Keratinocyte (primary cell): ENCODE measurements around the gene NR3C2. TPM values are rescaled to one million over a fixed set of nuclear protein-coding genes. Genes with fewer than 3 reads are reported as not detected.

Source experiments
- DNase-seq: peaks from one replicate; pipeline ENCODE4 v3.0.0-alpha.2; 2011; ENCODE audit warnings: low read depth, missing footprints, low spot score
- FAIRE-seq: peaks from 2 replicates; lab custom pipeline; 2011; peaks lifted over from hg19 to GRCh38; lab: Jason Lieb, UNC
- H2AFZ ChIP-seq: 2 replicates; pipeline ENCODE4 v1.6.0; 2012; ENCODE audit warnings: low read length, control low read depth, inconsistent platforms; ENCODE audit not compliant: control insufficient read depth
- H3K27ac ChIP-seq: 2 replicates; pipeline ENCODE4 v1.5.1; 2011; ENCODE audit warnings: low read length; ENCODE audit not compliant: control insufficient read depth, insufficient read depth
- H3K27me3 ChIP-seq: 3 replicates; pipeline ENCODE4 v1.6.0; 2011; ENCODE audit warnings: low read length; ENCODE audit not compliant: control insufficient read depth, insufficient read depth; ENCODE audit errors: extremely low read depth
- H3K36me3 ChIP-seq, 2 experiments: 2 replicates in 1 of 2; 3 replicates in 1 of 2; pipeline ENCODE4 v1.5.1; 2011; ENCODE audit warnings: low read length in 2 of 2, mild to moderate bottlenecking in 1 of 2; ENCODE audit not compliant: control insufficient read depth in 2 of 2, insufficient read depth in 2 of 2; ENCODE audit errors: extremely low read depth in 1 of 2
- H3K4me1 ChIP-seq: 3 replicates; pipeline ENCODE4 v1.5.1; 2011; ENCODE audit warnings: low read length; ENCODE audit not compliant: control insufficient read depth, insufficient read depth; ENCODE audit errors: extremely low read depth
- H3K4me2 ChIP-seq: 3 replicates; pipeline ENCODE4 v1.6.0; 2011; ENCODE audit warnings: low read depth, low read length; ENCODE audit not compliant: control insufficient read depth, insufficient read depth; ENCODE audit errors: extremely low read depth
- H3K4me3 ChIP-seq, 3 experiments: fragments of 200-600 bp in 1 of 3; sonication (generic) in 1 of 3; 2 replicates in 2 of 3; 3 replicates in 1 of 3; pipeline ENCODE4 v1.5.1; 2011 to 2016; ENCODE audit warnings: low read length in 3 of 3, mild to moderate bottlenecking in 3 of 3, control low read depth in 2 of 3, inconsistent platforms in 1 of 3, low read depth in 1 of 3, mixed read lengths in 1 of 3, mixed run types in 1 of 3, moderate library complexity in 1 of 3; ENCODE audit not compliant: control insufficient read depth in 2 of 3, insufficient read depth in 2 of 3; ENCODE audit errors: extremely low read depth in 1 of 3
- H3K79me2 ChIP-seq: 2 replicates; pipeline ENCODE4 v1.6.0; 2012; ENCODE audit warnings: low read length; ENCODE audit not compliant: control insufficient read depth, insufficient read depth
- H3K9ac ChIP-seq: 3 replicates; pipeline ENCODE4 v1.6.0; 2011; ENCODE audit warnings: low read length; ENCODE audit not compliant: control insufficient read depth, insufficient read depth; ENCODE audit errors: extremely low read depth
- H3K9me1 ChIP-seq: 3 replicates; pipeline ENCODE4 v1.6.0; 2011; ENCODE audit warnings: low read length; ENCODE audit not compliant: control insufficient read depth, insufficient read depth; ENCODE audit errors: extremely low read depth
- H3K9me3 ChIP-seq: 2 replicates; pipeline ENCODE4 v1.5.1; 2012; ENCODE audit warnings: low read depth, low read length; ENCODE audit not compliant: control insufficient read depth
- H4K20me1 ChIP-seq: 3 replicates; pipeline ENCODE4 v1.6.0; 2011; ENCODE audit warnings: low read length; ENCODE audit not compliant: control insufficient read depth, insufficient read depth; ENCODE audit errors: extremely low read depth
- CTCF ChIP-seq, 3 experiments: IDR thresholded peaks in 1 of 3; conservative IDR thresholded peaks in 1 of 3; optimal IDR thresholded peaks in 1 of 3; 2 replicates in 2 of 3; 3 replicates in 1 of 3; pipeline versions ENCODE3 to v1.5.1; 2011; ENCODE audit warnings: low read length in 3 of 3, mild to moderate bottlenecking in 3 of 3, moderate library complexity in 2 of 3, control low read depth in 1 of 3, inconsistent platforms in 1 of 3; ENCODE audit not compliant: insufficient read depth in 2 of 3; ENCODE audit errors: extremely low read depth in 1 of 3
- EZH2 ChIP-seq: IDR thresholded peaks from one replicate; pipeline ENCODE4 v1.6.1; 2012; ENCODE audit warnings: inconsistent platforms, mild to moderate bottlenecking, low read length, moderate library complexity
- dilution Hi-C: fragments of 300-500 bp; cut with MboI; formaldehyde crosslinking; loops from one replicate; pipeline ENCODE4 v1.7.0; 2020; ENCODE audit warnings: low sequenced_read_pairs; ENCODE audit not compliant: extremely low pct_ligation_motif_present
- polyA plus RNA-seq, 5 experiments: library from polyadenylated mRNA; depleted of rRNA in 3 of 5; stranded (reverse) in 3 of 5; stranded (forward) in 1 of 5; unstranded in 1 of 5; fragments of >200 nt; gene quantifications; 1 replicate in 1 of 5; 2 replicates in 3 of 5; 3 replicates in 1 of 5; pipeline versions ENCODE4 v1.2.1 to v1.2.3, GENCODE V29; 2011 to 2012; ENCODE audit warnings: missing spikeins in 2 of 5, low read depth in 1 of 5, low replicate concordance in 1 of 5

The NR3C2 gene
- polyA plus RNA-seq, 1 donor (not counting 4 experiments of a cell fraction or from before 2014, with no cell fraction given) = 1.5 TPM

DNA sequence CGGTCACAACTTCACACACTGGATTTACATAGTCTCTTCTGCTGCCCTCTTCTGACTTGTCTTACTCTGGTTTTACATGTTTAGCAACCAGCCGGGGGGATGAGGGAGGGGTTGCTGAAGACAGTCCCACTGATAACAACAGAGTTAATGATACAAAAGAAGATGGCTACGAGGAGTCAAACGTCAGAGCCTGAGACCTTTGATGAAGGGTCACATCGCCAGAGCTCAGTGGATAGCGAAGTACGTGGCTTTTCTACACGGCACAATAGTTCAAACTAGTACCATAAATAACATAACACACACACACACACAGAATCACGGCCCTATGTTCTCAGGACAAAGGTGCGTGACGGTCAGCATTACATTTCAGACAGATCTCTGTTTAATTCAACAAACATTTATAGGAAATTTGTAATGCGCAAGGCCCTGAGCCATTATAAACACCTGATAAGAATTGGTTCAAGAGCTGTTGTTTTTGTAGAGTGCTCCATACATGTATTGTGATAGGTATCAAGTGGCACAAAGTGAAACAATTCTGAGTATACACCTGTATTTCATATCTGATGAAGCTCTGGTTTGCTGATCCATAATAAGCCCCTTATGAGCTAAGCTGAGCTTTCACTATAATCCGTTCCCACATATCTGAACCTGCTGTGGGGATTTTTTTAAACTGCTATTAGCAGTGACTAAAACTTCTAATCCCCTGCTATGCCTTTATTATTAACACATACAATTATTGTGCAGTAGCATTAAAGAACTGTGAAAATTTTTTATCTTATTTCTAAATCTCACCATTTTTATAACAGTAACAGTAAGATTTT is 100.0 kb downstream of the NR3C2 start:
- H3K9me1 ChIP-seq = no peaks in the 10 kb centered on the region
- H3K4me1 ChIP-seq = no peaks in the 10 kb centered on the region
- H3K9me3 ChIP-seq = no peaks in the 10 kb centered on the region
- H3K27ac ChIP-seq = no peak overlapping the region
- no peaks in the 10 kb centered on the region for H3K27me3 ChIP-seq
- H3K79me2 ChIP-seq = no peaks in the 10 kb centered on the region
- no peak overlapping the region for H2AFZ ChIP-seq
- dilution Hi-C loops = no loop called here
- H3K36me3 ChIP-seq = no peaks in the 10 kb centered on the region
- DNase-seq (no peak), FAIRE-seq (no peak)
- H3K4me3 ChIP-seq = no peak overlapping the region
- no peak overlapping the region for H3K9ac ChIP-seq
- no peaks in the 10 kb centered on the region for H4K20me1 ChIP-seq
- no peak for TF ChIP-seq EZH2
- H3K4me2 ChIP-seq = no peak overlapping the region

GRCh38 chr4:148335133-148335532 is 107.1 kb downstream of the NR3C2 start:
- no peak overlapping the region for H3K27ac ChIP-seq
- H3K4me2 ChIP-seq = no peak overlapping the region
- H3K9ac ChIP-seq = no peak overlapping the region
- no peak for DNase-seq
- no peaks in the 10 kb centered on the region for H3K79me2 ChIP-seq
- no peaks in the 10 kb centered on the region for H3K4me1 ChIP-seq
- no peaks in the 10 kb centered on the region for H4K20me1 ChIP-seq
- H3K4me3 ChIP-seq = no peak overlapping the region
- no peaks in the 10 kb centered on the region for H3K9me1 ChIP-seq
- no peaks in the 10 kb centered on the region for H3K36me3 ChIP-seq
- no peaks in the 10 kb centered on the region for H3K27me3 ChIP-seq
- FAIRE-seq = no peak
- TF ChIP-seq CTCF (optimal IDR thresholded peaks at IDR 0.05 in 1 of 3, IDR thresholded peaks at IDR 0.05 in 1 of 3, conservative IDR thresholded peaks at IDR 0.05 in 1 of 3; ENCODE audit: extremely low read depth in 1 of 3, insufficient read depth in 2 of 3, low read length in 3 of 3) = no peak
- no peak for TF ChIP-seq EZH2
- dilution Hi-C loops = no loop called here
- H2AFZ ChIP-seq = no peak overlapping the region
- H3K9me3 ChIP-seq = no peaks in the 10 kb centered on the region
